Stimulated activated CD4-positive, alpha-beta T cell treated with anti-CD3 and anti-CD28 coated beads, Interleukin-12 subunit alpha, Interleukin-12 subunit beta, amount 100 ng/mL, for 48 hours (primary cell): ENCODE measurements around the gene COL6A1.
"Not testable (repeated sequence)": the region's sequence is repeated elsewhere in the genome, so short reads cannot be mapped to it uniquely, and the experiment has no call there.

ENCODE experiments used
- DNase-seq, 3 donors: peaks; one replicate each; pipeline ENCODE4 v3.0.0-alpha.2; 2020; ENCODE audit warnings: low read depth in 2 of 3, low spot score in 1 of 3

The COL6A1 gene

GRCh38 chr21:45966791-45967394 lies 14.7 kb upstream of the COL6A1 start:
- DNase-seq = no peak

DNA sequence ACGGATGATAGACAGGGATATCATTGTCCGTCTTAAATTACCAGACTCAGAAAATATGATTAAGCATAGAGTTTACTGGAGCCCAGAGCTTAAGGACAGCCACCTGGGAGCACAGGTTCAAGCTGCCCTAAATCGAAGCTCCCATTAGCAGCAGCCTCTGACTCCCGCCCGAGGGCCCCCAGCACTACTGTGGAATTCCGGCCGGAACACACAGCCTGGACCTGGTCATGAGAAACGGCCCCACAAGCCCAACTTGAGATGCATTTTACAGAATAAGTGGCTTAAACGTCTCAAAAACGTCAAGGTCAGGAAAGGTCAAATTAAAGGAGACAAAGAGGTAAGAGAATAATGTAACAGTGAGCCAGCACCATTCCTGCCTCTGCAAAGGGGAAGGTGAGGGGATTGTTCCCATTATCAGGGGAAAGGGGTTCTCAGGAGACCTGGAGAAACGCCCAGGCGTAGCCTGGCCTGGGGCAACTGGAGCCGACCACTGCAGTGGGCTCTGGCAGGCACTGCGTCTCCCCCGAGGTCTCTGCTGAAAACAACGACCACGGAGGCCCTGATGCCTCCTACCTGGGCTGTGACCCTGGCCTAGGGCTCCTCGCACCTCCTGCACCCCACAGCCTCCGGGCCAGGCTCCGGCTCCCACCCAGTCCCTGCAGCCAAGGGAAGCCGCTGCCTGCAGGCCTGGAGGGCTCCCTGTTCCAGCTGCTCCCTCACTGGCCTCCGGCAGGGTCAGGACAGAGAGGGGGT lies 11.5 kb upstream of the COL6A1 start:
- no peak for DNase-seq

GRCh38 chr21:45970674-45971615 lies 10.6 kb upstream of the COL6A1 start:
- peak; percentile 23 to 41 (median 34) for DNase-seq

- no peak for DNase-seq
Observed at GRCh38 chr21:45971616-45972352, 9.8 kb upstream of the COL6A1 start.

DNA sequence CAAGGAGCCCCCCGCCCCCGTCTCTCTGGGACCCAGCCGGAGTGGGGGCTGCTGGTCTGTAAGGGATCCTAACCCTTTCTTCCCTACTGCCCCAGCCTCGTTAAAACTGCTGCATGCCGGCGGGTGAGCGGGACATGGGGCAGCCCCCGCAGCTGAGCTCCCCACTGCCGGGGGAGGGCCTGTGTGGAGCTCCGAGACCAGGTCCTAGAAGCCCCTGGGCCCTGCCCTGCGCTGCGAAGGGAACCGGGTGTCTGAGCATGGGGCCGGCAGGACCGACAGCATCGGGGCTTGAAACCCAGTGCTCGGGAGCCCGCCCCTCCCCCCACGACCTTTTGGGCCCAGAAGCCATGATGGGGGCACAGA lies 9.2 kb upstream of the COL6A1 start:
- DNase-seq = no peak

DNA sequence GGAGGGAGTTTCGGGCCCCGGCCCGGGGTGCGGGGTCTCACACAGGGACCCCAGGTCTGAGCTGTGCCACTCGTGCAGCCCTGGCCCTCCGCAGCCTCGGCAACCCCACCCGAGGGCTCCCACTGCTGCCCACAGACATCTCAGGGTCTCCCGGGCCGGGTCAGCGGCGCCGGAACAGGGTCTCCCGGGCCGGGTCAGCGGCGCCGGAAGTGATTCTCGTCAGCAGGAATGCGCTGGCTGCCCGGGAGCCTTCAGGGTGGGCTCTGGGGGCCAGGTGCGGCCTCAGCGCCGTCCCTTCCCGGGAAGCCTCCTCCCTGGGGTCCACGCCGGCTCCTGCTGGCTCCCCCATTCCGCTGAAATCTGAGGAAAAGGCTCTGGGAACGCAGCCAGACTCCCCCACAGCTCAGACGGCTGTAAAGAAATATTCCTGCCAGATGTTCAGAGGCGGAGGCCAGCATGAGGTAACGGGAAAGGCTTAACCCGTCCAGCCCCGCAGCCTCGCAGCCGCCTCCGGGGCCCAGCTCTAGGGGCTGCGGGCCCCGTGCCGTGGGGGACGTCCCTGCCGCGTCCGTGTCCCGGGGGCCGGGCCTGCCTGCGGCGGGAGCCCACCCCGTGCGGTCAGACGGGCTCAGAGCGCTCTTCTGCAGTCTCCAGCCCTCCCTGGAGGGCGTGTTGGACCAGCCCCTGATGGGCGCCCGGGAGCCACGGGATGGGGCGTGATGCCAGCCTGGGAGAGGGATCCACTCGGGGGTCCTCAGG lies 8.7 kb upstream of the COL6A1 start:
- DNase-seq = no peak

GRCh38 chr21:45973475-45974072 lies 8.0 kb upstream of the COL6A1 start:
- peak; percentile 51 to 61 (median 52) for DNase-seq

DNA sequence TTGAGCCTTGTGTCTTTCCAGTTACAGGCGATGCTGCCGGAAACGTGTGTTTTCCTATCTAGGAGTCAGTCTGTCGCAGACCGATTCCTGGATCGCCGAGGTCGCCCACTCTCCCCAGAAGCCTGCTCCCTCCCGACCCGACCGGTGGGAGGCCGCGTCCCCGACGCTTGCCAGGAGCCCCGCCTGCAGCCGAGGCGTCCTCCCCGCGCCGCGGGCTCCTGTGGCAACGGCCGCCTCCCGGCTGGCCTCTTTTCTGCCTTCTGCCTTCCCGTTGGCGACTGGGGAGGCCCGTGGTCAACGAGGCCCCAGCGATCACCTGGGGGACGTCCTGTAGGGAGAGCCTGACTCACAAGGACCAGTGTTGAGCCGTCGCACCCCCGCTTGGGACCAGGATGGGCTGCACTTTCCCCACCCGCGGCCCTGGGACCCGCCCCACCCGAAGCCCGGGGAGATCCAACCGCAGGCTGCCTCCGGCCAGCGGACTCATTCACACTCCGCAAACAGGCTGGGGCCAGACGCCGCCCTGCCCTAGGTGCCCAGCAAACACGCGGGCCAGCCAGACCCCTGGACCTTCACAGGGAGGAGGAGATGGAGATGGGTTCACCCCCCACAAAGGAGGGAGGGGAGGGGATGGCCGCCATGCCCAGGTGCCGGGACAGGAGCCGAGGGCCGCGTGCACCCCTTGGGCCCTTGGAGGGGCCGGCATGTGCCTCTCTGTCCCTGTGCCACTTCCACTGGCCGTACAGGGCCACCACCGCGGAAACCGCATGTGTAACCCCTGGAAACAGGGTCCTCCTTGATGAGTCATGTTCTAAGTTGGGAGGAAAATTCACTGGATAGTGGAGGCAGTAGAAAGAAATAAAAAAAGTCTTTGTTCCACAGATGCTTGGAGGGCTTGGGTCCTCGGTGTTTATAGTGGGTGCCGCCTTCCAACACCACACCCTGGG lies 7.2 kb upstream of the COL6A1 start:
- DNase-seq = no peak

DNA sequence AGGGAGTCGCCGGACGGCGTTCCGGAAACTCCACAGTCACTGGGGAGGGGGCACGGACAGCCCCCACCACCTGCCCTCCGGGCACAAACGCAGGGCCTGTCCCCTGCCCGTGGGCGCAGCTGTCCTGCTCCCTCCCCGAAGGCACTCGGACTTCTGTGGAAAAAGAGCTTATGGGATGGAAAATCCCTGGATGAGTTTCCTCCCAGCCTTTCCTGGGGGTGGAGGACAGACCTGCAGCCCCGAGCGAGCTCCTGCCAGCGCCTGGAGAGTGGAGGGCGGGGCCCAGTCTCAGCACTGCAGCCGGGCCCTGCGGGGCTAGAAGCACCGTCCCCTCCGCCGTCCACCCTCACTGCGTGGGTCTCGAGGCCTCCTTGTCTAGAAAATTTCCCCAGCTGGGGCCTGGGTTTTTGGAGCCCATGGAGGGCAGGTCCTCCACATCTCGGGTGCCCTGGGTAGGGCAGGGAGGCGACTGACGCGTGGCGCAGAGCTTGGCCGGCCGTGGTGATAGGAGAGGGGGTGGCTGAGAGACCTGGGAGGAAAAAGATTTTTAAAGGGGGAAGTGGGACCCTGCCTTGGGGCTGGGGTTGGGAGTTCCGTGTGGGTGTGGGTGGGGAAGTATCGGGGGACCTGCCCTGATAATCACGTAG lies 6.4 kb upstream of the COL6A1 start:
- DNase-seq = no peak

DNA sequence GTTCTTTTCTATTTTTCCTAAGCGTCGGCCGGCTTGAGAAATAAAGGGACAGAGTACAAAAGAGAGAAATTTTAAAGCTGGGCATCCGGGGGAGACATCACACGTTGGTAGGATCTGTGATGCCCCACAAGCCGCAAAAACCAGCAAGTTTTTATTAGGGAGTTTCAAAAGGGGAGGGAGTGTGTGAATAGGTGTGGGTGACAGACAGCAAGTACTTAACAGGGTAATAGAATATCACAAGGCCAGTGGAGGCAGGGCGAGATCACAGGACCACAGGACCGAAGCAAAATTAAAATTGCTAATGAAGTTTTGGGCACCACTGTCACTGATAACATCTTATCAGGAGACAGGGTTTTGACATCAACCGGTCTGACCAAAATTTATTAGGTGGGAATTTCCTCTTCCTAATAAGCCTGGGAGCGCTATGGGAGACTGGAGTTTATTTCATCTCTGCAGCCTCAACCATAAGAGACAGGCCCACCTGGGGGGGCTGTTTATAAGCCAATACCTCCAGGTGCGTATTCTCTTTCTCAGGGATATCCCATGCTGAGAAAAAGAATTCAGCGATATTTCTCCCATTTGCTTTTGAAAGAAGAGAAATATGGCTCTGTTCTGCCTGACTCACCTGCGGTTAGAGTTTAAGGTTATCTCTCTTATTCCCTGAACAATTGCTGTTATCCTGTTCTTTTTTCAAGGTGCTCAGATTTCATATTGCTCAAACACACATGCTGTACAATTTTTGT lies 5.7 kb upstream of the COL6A1 start:
- DNase-seq = not testable (repeated sequence)

DNA sequence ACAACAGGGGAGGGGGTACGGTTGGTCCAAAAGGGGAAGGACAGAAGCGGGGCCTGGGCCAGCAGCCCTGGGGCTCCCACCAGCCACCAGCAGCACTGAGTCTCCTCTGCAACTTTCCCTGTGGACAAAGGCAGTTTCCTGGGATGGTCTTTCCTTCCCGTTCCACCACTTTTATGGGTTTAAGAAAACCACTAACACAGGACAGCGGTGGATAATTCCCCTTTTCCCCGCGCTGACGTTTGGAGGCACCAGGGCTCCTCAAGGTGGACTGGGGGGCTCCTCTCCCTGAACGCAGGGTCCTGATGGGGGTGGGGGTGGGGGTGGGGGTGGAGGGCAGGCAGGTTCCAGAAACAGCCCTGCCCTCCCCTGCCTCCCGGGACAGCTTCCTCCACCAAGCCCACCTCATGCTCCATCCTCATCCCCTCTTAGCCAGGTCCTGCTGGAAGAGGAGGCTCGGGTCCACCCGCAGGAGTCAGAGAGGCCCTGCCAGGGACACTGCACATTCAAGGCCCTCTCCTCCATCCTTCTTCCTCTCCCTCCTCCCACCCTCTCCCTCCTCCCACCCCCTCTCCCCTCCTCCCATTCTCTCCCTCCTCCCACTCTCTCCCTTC lies 4.8 kb upstream of the COL6A1 start:
- DNase-seq = no peak

DNA sequence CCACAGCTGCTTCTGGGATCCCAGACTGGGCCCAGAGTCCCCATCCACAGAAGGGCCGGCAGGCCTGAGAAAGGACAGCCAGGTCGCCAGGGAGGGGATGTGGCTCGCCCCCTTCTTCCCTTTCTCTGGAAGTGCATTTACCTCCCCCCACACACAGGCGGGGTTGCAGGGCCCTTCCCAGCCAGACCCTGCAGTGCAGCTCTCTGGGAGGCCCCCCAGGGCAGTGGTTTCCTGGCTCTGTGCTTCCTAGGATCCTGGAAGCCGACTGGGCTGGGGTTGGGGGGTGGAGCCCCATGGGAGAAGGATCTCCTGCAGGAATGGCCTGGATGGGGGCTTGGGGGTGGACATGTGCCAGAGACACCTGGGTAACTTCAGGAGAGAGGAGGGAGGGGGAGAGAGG lies 4.2 kb upstream of the COL6A1 start:
- no peak for DNase-seq

- no peak for DNase-seq
Observed at GRCh38 chr21:45979141-45979631, 2.4 kb upstream of the COL6A1 start.

DNA sequence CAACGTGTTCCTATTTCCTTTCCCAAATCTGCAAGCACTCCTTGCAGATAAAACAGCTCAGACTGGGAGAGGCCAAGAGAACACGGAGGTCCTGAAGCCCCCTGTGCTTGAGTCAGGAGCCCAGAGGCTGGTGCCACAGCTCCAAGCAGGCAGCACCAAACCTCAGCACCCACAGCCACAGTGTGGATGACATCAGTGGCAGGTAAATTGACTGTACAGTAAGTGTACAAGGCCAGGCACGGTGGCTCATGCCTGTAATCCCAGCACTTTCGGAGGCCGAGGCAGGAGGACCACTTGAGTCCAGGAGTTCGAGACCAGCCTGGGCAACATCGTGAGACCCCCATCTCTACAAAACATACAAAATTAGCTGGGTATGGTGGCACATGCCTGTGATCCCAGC lies 1.9 kb upstream of the COL6A1 start:
- DNase-seq = no peak

DNA sequence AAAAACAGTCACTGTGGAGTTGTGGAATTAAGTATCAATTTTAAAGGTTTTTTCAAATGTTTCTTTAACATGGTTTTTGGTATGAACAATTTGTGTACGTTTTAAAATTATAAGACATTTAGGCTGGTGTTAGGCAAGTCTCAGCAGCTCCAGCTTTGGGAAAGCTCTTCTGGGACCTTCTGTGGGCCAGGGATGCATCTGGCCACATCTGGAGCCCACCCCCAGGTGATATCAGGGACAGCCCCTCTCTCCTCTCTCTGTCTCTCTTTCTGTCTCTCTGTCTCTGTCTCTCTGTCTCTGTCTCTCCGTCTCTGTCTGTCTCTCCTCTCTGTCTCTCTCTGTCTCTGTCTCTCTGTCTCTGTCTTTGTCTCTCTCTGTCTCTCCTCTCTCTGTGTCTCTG lies 1.3 kb upstream of the COL6A1 start:
- DNase-seq = no peak

GRCh38 chr21:45980697-45981096 lies 873 bp upstream of the COL6A1 start:
- no peak for DNase-seq

DNA sequence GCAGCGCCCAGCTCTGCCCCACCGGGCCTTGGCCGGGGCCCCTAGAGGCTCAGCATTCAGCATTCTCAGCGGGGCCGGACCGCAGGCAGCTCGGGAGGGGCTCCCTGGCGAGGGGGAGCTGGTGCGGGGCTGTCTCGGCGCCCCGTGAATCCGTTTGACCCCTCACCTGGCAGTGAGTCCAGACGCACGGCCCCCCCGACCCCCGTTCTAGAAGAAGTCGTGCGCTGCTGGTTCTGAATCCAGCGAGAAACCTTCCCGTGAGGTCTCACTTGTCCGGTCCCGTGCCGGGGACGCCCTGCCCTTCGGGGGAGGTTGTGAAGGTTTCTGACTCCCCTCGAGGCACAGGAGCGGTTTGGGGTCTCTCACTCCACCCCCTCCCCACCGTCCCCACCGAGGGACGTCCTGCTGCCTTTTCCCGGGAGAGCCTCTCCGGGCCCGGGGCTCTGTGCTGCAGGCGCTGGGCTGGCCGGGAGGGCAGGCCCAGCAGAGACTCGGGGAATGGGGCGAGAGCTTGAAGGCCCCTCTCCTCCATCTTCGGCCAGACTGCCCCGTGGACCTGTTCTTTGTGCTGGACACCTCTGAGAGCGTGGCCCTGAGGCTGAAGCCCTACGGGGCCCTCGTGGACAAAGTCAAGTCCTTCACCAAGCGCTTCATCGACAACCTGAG lies 655 bp downstream of the COL6A1 start:
- no peak for DNase-seq
